Rectal smooth muscle tissue (tissue), 1 donor: ENCODE measurements around the gene WDR33.
"Not testable (repeated sequence)": the region's sequence is repeated elsewhere in the genome, so short reads cannot be mapped to it uniquely, and the experiment has no call there.

Source experiments
- H3K27ac ChIP-seq: one replicate; pipeline ENCODE4 v1.7.0; 2013; ENCODE audit warnings: low read depth, low read length, inconsistent platforms
- H3K27me3 ChIP-seq: one replicate; pipeline ENCODE4 v1.7.0; 2013; ENCODE audit warnings: low read length; ENCODE audit not compliant: control insufficient read depth, insufficient read depth
- H3K36me3 ChIP-seq: one replicate; pipeline ENCODE4 v1.7.0; 2013; ENCODE audit warnings: low read length; ENCODE audit not compliant: control insufficient read depth, insufficient read depth
- H3K4me1 ChIP-seq: one replicate; pipeline ENCODE4 v1.7.0; 2013; ENCODE audit warnings: low read length; ENCODE audit not compliant: control insufficient read depth, insufficient read depth
- H3K4me3 ChIP-seq: one replicate; pipeline ENCODE4 v1.7.0; 2013; ENCODE audit warnings: low read length
- H3K9ac ChIP-seq: one replicate; pipeline ENCODE4 v1.7.0; 2013; ENCODE audit warnings: low read length

The WDR33 gene

DNA sequence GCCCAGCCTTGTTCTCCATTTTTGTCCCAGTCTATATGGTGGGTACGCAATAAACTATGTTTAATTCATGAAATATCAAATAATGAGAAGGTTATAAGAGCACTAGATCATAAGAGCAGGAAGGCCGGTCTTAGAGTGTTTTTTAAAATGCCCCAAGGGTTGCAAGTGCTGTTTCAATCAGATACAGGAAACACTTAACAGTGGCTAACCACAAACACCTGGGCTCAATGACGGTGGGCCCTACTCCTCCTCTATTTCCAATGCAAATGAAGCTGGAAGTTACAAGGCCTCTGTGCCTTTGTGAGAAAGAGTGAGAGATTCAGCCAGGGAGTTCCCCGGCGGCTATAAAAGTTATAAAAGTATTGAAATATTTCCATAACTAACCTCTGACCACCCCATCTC lies 18.9 kb upstream of the WDR33 start:
- Histone ChIP-seq H3K27ac (no peak overlapping the region), H3K9ac (no peak overlapping the region), H3K36me3 (no peaks in the 10 kb centered on the region), H3K4me3 (no peak overlapping the region), H3K4me1 (no peaks in the 10 kb centered on the region), H3K27me3 (no peaks in the 10 kb centered on the region)

DNA sequence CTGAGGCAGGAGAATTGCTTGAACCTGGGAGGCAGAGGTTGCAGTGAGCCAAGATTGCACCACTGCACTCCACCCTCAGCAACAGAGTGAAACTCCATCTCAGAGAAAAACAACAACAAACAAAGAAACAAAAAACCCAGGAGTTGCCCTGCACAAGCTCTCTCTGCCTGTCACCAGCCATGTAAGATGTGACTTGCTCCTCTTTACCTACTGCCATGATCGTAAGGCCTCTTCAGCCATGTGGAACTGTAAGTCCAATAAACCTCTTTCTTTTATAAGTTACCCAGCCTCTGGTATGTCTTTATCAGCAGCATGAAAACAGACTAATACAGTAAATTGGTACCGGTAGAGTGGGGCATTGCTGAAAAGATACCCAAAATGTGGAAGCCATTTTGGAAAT lies 15.7 kb upstream of the WDR33 start:
- not testable (repeated sequence) for H3K36me3 ChIP-seq, H3K27me3 ChIP-seq

DNA sequence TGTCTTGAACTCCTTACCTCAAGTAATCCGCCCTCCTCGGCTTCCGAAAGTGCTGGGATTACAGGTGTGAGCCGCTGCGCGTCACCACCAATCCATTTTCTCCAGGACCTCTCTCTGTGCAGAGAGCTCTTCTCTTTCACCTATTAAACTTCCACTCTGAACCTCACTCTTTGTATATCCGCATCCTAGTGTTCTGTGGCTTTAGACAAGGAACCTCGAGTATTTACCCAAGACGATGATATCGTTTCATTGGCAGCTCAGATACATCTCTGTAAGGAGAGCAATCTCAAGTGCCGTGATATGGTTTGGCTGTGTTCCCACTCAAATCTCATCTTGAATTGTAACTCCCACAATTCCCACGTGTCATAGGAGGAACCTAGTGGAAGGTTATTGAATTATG lies 15.1 kb upstream of the WDR33 start:
- H3K4me1 ChIP-seq = no peaks in the 10 kb centered on the region
- H3K27me3 ChIP-seq = no peaks in the 10 kb centered on the region
- no peaks in the 10 kb centered on the region for H3K36me3 ChIP-seq
- no peak overlapping the region for H3K27ac ChIP-seq
- no peak overlapping the region for H3K4me3 ChIP-seq
- H3K9ac ChIP-seq = no peak overlapping the region

More for the DNA sequence above, 15.7 kb upstream of the WDR33 start:
- H3K27ac ChIP-seq, H3K4me3 ChIP-seq, H3K4me1 ChIP-seq, H3K9ac ChIP-seq: not testable (repeated sequence)

DNA sequence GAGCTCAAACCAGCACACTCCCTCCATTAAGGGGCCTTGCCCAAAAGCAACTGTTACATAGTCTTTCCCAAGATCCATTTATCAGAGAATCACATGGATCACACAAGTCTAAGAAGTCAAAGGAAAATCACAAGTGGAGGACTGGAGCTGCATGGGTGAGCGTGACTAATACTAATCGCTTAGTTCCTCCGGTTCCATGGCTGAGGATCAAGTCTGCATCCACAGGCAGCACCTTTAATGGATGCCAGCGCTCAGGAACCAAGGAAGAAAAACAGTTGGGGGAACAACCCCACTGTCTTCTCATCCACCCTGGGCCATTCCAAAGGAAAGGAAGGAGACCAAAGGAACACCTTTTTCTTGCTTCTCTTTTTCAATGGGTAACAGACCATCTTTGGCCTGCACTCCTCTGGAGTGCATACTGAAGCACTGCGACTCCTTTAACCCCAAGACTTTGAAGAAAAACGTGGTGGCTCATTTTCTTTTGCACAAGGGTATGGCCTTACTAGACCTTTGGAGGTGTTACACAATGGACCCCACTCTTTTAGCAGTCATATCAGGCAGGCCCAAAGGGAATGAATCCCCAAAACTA lies 9.2 kb upstream of the WDR33 start:
- H3K27ac ChIP-seq = no peak overlapping the region
- no peak overlapping the region for H3K9ac ChIP-seq
- H3K4me1 ChIP-seq = no peaks in the 10 kb centered on the region
- H3K27me3 ChIP-seq = no peaks in the 10 kb centered on the region
- no peak overlapping the region for H3K4me3 ChIP-seq
- no peaks in the 10 kb centered on the region for H3K36me3 ChIP-seq

DNA sequence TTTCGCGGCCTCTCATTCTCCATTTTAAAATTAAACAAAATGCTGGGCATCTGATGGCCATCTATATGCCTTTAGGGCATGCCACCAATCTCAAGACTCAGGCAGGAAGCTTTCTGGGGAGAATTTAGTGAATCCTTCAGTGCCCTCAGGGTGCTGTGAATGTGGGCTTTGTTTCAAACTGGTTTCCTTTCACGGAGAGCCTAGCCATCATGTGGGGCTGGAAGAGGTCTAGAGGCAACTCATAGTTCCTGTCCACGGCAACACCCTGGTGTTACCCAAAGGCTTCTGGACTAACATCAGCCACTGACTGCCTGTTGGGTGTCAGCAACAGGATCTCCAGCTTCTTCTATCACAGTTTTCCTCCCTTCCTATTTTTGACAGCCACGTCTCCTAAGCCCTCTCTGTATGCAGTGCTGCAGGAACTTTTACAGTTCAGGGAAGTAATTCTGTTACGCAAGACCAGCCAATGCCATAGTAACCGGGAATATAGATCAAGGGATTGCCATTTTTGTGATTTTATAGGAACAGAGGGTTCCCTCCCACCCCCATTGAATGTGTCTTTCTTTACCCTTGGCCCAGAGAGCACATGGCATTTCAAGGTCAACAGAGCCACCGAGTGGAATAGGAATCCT lies 7.9 kb upstream of the WDR33 start:
- Histone ChIP-seq H3K27me3 (no peaks in the 10 kb centered on the region), H3K4me3 (no peak overlapping the region), H3K36me3 (no peaks in the 10 kb centered on the region), H3K4me1 (no peaks in the 10 kb centered on the region), H3K27ac (no peak overlapping the region), H3K9ac (no peak overlapping the region)

DNA sequence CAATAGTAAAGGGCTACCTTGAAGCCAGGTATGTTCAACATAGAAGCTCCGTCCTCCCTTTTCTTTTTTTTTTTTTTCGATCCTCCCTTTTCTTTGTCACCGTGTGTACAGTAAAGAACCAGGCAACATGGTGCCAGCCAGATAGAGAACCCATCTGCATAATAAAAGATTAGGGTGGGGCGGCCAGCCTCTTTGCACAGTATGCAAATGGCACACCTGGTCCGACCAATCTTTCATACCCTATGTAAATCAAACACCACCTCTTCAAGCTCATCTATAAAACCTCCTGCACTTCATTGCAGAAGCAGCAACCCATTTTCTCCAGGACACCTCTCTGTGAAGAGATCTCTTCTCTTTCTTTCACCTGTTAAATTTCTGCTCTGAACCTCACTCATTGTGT lies 7.3 kb upstream of the WDR33 start:
- no peak overlapping the region for H3K4me3 ChIP-seq
- no peak overlapping the region for H3K27ac ChIP-seq
- no peak overlapping the region for H3K9ac ChIP-seq
- H3K36me3 ChIP-seq = no peaks in the 10 kb centered on the region
- no peaks in the 10 kb centered on the region for H3K4me1 ChIP-seq
- H3K27me3 ChIP-seq = no peaks in the 10 kb centered on the region

DNA sequence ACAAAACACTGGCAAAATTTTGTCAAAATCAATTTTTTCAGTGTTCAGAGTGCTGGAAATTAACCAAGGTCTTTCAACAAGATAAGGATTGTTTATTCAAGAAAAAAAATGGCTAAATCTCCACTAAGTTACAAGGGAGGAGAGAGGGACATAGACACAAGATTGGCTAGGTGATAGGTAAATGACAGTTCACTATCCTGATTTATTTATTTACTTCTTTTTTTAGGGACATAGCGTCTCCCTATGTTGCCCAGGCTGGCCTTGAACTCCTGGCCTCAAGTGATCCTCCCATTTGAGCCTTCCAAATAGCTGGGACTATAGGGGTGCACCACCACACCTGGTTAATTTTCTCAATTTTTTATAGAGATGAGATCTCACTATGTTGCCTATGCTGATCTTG lies 3.7 kb upstream of the WDR33 start:
- H3K4me1 ChIP-seq = no peaks in the 10 kb centered on the region
- H3K27ac ChIP-seq = no peak overlapping the region
- no peaks in the 10 kb centered on the region for H3K27me3 ChIP-seq
- no peak overlapping the region for H3K4me3 ChIP-seq
- no peaks in the 10 kb centered on the region for H3K36me3 ChIP-seq
- no peak overlapping the region for H3K9ac ChIP-seq

DNA sequence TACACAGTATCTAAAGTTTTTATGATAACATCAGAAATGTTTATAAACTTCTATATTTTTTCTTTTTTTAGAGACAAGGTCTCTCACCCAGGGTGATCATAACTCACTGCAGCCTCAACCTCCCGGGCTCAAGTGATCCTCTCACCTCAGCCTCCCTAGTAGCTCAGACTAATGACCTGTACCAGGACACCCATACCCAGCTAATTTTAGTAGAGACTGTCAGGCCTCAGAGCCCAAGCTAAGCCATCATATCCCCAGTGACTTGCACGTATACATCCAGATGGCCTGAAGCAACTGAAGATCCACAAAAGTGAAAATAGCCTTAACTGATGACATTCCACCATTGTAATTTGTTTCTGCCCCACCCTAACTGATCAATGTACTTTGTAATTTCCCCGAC lies 1.5 kb upstream of the WDR33 start:
- not testable (repeated sequence) for H3K27ac ChIP-seq, H3K36me3 ChIP-seq, H3K27me3 ChIP-seq, H3K4me3 ChIP-seq, H3K9ac ChIP-seq, H3K4me1 ChIP-seq

DNA sequence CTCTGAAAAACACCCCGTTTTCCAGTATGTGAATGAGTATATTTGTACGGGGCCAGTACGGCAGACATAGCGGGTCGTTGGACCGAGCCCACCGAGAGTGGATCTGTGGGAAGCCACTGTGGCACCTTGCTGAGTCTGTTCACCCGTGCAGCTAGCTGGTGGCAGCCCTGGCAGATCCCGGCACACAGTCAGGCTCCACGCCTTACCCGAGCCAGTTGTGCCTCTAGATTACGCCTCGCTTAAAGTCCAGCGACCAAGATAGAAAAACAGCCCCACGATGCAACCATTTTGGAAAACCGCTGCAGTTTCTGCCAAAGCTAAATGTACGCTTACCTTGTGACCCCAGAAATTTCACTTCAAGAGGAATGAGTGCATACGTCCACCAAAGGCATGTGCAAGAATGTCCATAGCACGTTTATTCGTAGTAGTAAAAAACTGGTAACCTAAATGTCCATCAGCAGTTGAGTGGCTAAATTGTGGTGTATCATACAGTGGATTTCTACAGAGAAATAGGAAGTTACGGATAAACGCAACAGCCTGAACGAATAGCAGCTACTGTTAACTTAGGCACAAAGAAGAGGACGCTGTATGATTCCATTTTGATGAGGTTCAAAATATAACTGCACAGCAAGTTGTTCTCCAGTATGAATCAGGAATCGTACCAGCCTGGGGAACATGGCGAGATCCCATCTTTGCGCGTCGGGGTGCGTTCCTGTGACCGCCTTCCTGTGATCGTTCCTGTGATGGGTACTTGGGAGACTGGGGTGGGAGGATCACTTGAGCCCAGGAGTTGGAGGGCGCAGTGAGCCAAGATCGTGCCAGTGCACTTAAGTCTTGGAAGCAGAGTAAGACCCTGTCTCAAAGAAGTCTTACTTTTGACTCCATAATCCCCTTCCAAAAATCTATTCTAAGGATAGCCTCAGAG lies 688 bp upstream of the WDR33 start:
- Histone ChIP-seq H3K9ac (peak overlapping the region; percentile 53), H3K4me1 (no peaks in the 10 kb centered on the region), H3K27ac (peak overlapping the region; percentile 93), H3K4me3 (peak overlapping the region; percentile 79), H3K27me3 (no peaks in the 10 kb centered on the region), H3K36me3 (no peaks in the 10 kb centered on the region)

DNA sequence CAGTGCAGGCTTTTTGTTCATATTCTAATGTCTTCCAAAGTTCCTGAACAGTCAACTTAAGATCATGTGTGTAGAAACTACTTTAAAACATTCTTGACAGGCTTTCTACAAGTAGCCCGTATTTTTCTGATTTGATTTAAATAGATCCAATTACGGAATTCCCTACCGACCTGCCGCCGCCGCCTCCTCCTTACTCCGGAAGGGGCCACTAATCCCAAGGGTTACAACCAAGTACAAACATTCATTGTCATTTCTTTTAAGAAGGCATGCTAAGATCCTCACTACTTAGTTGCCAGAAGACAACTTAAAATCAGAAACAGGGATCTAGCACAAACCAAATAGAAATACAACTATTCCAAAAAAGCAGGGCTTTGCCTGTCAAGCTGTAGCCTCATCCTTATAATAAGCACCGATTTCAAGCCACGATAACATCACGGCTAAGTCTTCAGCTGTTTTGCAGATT lies 784 bp downstream of the WDR33 start:
- Histone ChIP-seq H3K36me3 (no peaks in the 10 kb centered on the region), H3K4me1 (no peaks in the 10 kb centered on the region), H3K9ac (peak overlapping the region; percentile 66), H3K4me3 (peak overlapping the region; percentile 79), H3K27me3 (no peaks in the 10 kb centered on the region), H3K27ac (peak overlapping the region; percentile 93)

DNA sequence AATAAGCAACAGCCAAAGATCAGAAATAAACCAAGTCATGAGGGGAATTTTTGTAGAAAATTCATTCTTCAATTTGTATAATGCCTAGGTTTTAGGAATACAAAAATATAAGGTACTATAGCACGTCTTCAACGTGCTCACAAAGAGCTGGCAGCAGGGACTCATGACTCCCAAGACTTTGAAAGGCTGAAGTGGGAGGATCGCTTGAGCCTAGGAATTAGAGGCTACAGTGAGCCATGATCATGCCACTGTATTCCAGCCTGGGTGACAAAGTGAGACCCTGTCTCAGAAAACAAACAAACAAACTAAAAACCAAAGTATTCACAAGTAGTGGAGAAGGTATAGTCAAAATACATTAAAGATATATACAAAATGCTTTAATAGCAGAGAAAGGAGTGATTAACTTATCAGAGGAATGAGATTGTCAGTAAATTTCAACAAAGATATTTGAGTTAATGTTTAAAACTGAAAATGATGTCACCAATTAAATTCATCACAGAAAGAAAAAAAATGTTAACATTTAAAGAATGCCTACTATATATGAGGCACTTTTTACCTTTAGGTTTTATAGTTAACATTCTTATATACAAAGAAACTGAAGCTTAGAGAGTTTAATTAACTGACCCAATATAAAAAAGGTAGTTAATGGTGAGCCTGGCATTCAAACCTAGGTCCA lies 3.2 kb downstream of the WDR33 start:
- H3K27me3 ChIP-seq = no peaks in the 10 kb centered on the region
- no peak overlapping the region for H3K27ac ChIP-seq
- H3K4me3 ChIP-seq = no peak overlapping the region
- H3K36me3 ChIP-seq = no peaks in the 10 kb centered on the region
- H3K9ac ChIP-seq = no peak overlapping the region
- H3K4me1 ChIP-seq = no peaks in the 10 kb centered on the region

DNA sequence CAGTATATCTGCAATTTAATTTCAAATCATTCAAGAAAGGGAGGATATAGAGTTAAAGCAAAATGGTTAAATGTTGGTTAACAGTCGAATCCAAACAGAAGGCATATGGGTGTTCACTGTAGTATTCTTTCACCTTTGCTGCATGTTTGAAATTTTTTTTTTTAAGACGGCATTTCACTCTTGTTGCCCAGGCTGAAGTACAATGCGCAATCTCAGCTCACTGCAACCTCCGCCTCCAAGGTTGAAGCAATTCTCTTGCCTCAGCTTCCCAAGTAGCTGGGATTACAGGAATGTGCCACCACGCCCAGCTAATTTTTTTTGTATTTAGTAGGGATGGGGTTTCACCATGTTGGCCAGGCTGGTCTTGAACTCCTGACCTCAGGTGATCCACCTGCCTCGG lies 4.1 kb downstream of the WDR33 start:
- H3K27ac ChIP-seq, H3K36me3 ChIP-seq, H3K4me3 ChIP-seq, H3K4me1 ChIP-seq, H3K9ac ChIP-seq, H3K27me3 ChIP-seq: not testable (repeated sequence)
